ENCODE measurements around the gene FLNC. TPM values are rescaled to one million over a fixed set of nuclear protein-coding genes. Genes with fewer than 3 reads are reported as not detected.

Gene FLNC
- total RNA-seq, 4 donors from 2014 or later: 4.2 to 23.1 (median 6.5) TPM

- Histone ChIP-seq H3K36me3 (peaks cover 0 to 27% (median 0%) of the 10 kb centered on the region in 3 donors), H3K4me1 (no peaks in the 10 kb centered on the region), H3K9me3 (no peaks in the 10 kb centered on the region), H3K27ac (no peak overlapping the region), H3K4me3 (no peak overlapping the region), H3K27me3 (no peaks in the 10 kb centered on the region)
- TF ChIP-seq, protein P1, sequence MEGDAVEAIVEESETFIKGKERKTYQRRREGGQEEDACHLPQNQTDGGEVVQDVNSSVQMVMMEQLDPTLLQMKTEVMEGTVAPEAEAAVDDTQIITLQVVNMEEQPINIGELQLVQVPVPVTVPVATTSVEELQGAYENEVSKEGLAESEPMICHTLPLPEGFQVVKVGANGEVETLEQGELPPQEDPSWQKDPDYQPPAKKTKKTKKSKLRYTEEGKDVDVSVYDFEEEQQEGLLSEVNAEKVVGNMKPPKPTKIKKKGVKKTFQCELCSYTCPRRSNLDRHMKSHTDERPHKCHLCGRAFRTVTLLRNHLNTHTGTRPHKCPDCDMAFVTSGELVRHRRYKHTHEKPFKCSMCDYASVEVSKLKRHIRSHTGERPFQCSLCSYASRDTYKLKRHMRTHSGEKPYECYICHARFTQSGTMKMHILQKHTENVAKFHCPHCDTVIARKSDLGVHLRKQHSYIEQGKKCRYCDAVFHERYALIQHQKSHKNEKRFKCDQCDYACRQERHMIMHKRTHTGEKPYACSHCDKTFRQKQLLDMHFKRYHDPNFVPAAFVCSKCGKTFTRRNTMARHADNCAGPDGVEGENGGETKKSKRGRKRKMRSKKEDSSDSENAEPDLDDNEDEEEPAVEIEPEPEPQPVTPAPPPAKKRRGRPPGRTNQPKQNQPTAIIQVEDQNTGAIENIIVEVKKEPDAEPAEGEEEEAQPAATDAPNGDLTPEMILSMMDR (IDR thresholded peaks at IDR 0.05): no peak
- TF ChIP-seq POLR2A (IDR thresholded peaks at IDR 0.05): no peak
- no peak for DNase-seq
Observed at GRCh38 chr7:128838109-128838779, 8.0 kb downstream of the FLNC start.

DNA sequence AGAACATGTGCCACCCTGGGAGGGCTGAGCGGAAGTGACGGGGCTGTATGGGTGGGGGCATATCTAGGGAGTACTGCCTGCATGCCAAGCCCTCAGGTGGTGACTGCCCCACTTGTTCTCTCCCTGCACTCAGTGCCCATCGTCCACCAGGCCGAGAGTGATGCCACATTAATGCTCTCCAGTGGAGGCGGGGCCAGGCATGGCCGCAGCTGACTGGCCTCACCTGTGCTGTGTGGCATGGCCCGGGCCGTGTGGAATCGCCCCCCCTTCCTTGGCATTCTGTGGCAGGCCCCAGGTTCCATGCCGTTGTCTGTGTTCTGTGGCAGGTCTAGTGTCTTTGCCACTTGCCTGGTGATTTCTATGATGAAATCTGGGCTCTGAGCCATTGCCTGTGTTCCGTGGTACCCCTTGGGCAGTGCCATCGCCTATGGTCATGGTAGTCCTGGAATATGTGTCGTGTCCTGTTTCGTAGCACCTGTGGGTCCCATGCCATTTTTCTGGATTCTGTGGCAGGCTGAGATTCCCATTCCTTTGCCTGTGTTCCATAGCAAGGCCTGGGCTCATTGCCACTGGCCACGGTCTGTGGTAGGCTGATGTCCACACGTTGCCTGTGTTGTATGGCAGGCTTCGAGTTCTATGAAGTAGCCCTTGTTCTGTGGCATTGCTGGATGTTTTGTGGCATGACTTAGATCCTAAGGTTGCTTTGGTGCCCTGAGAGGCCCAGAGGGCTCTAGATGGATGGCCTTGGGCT, 8.9 kb downstream of the FLNC start:
- Histone ChIP-seq H3K36me3 (peaks cover 0 to 27% (median 0%) of the 10 kb centered on the region in 3 donors), H3K4me3 (no peak overlapping the region), H3K9me3 (no peaks in the 10 kb centered on the region), H3K27ac (no peak overlapping the region), H3K27me3 (no peaks in the 10 kb centered on the region), H3K4me1 (no peaks in the 10 kb centered on the region)
- TF ChIP-seq POLR2A (IDR thresholded peaks at IDR 0.05): no peak
- TF ChIP-seq, protein P1 (IDR thresholded peaks at IDR 0.05): no peak
- DNase-seq: no peak

DNA sequence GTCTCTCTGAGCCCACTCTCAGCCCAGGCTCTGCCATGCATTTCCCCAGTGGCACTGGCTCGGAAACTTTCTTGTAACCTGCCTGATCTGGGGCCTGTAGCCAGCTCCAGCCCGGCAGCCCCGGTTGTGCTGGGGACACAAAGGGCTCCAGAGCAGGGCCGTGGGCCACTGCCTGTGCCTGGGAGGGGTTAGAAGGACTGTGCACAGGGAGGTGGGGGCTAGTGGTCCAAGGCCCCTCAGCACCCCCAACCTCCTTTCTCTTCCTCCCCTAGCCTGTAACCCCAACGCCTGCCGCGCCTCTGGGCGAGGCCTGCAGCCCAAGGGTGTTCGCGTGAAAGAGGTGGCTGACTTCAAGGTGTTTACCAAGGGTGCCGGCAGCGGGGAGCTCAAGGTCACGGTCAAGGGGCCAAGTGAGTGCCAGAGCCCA, 9.6 kb downstream of the FLNC start:
- Histone ChIP-seq H3K4me3 (no peak overlapping the region), H3K27ac (no peak overlapping the region), H3K9me3 (no peaks in the 10 kb centered on the region), H3K36me3 (peaks cover 0 to 33% (median 0%) of the 10 kb centered on the region in 3 donors), H3K4me1 (no peaks in the 10 kb centered on the region), H3K27me3 (no peaks in the 10 kb centered on the region)
- TF ChIP-seq, protein P1 (IDR thresholded peaks at IDR 0.05): no peak
- no peak for TF ChIP-seq POLR2A (IDR thresholded peaks at IDR 0.05)
- DNase-seq: no peak

DNA sequence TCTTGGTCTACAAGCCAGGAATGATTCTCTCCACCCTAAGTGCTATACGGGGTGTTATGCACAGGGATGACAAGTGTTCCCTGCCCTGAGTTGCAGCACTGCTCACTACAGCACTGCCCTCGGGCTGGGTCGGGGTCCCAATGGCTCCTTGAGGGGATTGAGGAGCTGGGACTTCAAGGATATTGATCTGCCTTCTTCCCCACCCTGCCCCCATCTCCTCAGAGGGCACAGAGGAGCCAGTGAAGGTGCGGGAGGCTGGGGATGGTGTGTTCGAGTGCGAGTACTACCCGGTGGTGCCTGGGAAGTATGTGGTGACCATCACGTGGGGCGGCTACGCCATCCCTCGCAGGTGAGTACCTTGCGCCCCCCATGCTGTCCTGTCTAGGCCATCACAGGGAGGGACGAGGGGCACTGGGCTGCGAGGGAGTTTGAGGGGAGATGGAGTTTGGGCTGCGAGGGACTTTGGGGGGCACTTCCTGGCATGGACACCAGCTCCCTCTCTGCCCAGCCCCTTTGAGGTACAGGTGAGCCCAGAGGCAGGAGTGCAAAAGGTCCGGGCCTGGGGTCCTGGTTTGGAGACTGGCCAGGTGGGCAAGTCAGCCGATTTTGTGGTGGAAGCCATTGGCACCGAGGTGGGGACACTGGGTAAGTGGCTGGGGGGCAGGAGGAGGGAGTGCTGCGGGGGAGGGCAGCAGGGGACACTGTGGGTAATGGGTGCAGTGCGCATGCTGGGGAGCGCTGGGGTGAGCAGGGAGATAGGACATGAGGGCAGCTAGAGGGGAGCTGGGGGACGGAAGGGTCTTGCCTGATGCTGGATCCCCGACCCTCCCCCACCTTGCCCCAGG, 10.3 kb downstream of the FLNC start:
- Histone ChIP-seq H3K27me3 (no peaks in the 10 kb centered on the region), H3K4me3 (no peak overlapping the region), H3K9me3 (no peaks in the 10 kb centered on the region), H3K27ac (no peak overlapping the region), H3K4me1 (no peaks in the 10 kb centered on the region), H3K36me3 (peaks cover 0 to 38% (median 0%) of the 10 kb centered on the region in 3 donors)
- TF ChIP-seq, protein P1 (IDR thresholded peaks at IDR 0.05): no peak
- no peak for TF ChIP-seq POLR2A (IDR thresholded peaks at IDR 0.05)
- DNase-seq: no peak

GRCh38 chr7:128841171-128841690, 11.0 kb downstream of the FLNC start:
- Histone ChIP-seq H3K36me3 (peaks cover 0 to 38% (median 0%) of the 10 kb centered on the region in 3 donors), H3K9me3 (no peaks in the 10 kb centered on the region), H3K4me3 (no peak overlapping the region), H3K4me1 (no peaks in the 10 kb centered on the region), H3K27ac (no peak overlapping the region), H3K27me3 (no peaks in the 10 kb centered on the region)
- DNase-seq: peak in 2 of 3 donors; percentile 31 to 62
- TF ChIP-seq, protein P1 (IDR thresholded peaks at IDR 0.05): no peak
- TF ChIP-seq POLR2A (IDR thresholded peaks at IDR 0.05): no peak
